IgD-negative memory B cell (primary cell): ENCODE results near the gene NOXO1. TPM values are rescaled to one million over a fixed set of nuclear protein-coding genes. Genes with fewer than 3 reads are reported as not detected.
A peak's percentile ranks its signal among the peaks of the same experiment; 100 is the strongest.

Source experiments
- H3K27ac Mint-ChIP-seq, 3 donors: one replicate each; pipeline ENCODE4 v1.8.0; 2020 to 2022; ENCODE audit warnings: mild to moderate bottlenecking in 3 of 3, mixed read lengths in 3 of 3, moderate library complexity in 1 of 3
- H3K27me3 Mint-ChIP-seq: one replicate; pipeline ENCODE4 v1.8.0; 2021; ENCODE audit warnings: mixed read lengths
- H3K36me3 Mint-ChIP-seq: one replicate; pipeline ENCODE4 v1.8.0; 2020; ENCODE audit warnings: mild to moderate bottlenecking, mixed read lengths
- H3K4me1 Mint-ChIP-seq, 3 donors: one replicate each; pipeline ENCODE4 v1.8.0; 2020 to 2022; ENCODE audit warnings: mixed read lengths in 3 of 3, mild to moderate bottlenecking in 1 of 3
- H3K4me3 Mint-ChIP-seq, 4 donors: one replicate each; pipeline ENCODE4 v1.8.0; 2020 to 2022; ENCODE audit warnings: mild to moderate bottlenecking in 4 of 4, mixed read lengths in 4 of 4, moderate library complexity in 3 of 4
- H3K9me3 Mint-ChIP-seq, 3 donors: one replicate each; pipeline ENCODE4 v1.8.0; 2020 to 2021; ENCODE audit warnings: mixed read lengths in 3 of 3, mild to moderate bottlenecking in 1 of 3
- polyA plus RNA-seq: library from polyadenylated mRNA; unstranded; fragments of 300-500 nt; fragmentation: Illumina TruSeq; gene quantifications from one replicate; pipeline ENCODE4 v1.2.3, GENCODE V29; 2021

NOXO1 gene
- polyA plus RNA-seq, 1 donor from 2014 or later, result not detected

DNA sequence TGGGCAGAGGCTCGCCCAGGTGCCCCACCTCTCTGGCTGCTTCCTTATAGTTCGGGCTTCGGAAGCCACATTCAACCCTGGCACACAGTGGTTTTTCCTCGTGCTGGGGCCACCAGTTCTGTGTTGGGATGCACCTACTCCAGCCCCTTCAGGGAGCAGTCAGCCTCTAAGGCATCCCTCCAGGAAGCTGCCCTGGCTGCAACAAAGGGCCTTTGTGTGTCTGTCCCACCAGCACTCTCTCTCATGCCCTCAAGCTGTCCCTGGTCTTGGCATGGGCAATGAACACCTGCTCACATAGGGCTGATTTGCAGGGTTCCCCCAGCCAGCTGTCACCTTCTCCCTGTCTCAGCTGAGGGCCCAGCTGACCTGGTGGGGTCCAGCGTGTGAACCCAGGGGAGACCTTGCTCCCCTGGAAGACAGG is 754 bp upstream of the NOXO1 start:
- peak overlapping the region in 2 of 3 donors; percentile 52 to 87 for H3K27ac Mint-ChIP-seq
- peak overlapping the region in 1 of 4 donors; percentile 79 for H3K4me3 Mint-ChIP-seq
- peaks cover 2% of the 10 kb centered on the region for H3K36me3 Mint-ChIP-seq
- peaks cover 0 to 5% (median 0%) of the 10 kb centered on the region in 3 donors for H3K4me1 Mint-ChIP-seq
- peaks cover 20% of the 10 kb centered on the region for H3K27me3 Mint-ChIP-seq
- no peaks in the 10 kb centered on the region for H3K9me3 Mint-ChIP-seq

GRCh38 chr16:1980770-1981087 is 540 bp downstream of the NOXO1 start:
- H3K27ac Mint-ChIP-seq, result peak overlapping the region in 2 of 3 donors; percentile 46 to 78
- H3K27me3 Mint-ChIP-seq, result peaks cover 20% of the 10 kb centered on the region
- peak overlapping the region in 2 of 4 donors; percentile 5 to 79 for H3K4me3 Mint-ChIP-seq
- peaks cover 0 to 5% (median 0%) of the 10 kb centered on the region in 3 donors for H3K4me1 Mint-ChIP-seq
- H3K36me3 Mint-ChIP-seq, result peaks cover 2% of the 10 kb centered on the region
- no peaks in the 10 kb centered on the region for H3K9me3 Mint-ChIP-seq

DNA sequence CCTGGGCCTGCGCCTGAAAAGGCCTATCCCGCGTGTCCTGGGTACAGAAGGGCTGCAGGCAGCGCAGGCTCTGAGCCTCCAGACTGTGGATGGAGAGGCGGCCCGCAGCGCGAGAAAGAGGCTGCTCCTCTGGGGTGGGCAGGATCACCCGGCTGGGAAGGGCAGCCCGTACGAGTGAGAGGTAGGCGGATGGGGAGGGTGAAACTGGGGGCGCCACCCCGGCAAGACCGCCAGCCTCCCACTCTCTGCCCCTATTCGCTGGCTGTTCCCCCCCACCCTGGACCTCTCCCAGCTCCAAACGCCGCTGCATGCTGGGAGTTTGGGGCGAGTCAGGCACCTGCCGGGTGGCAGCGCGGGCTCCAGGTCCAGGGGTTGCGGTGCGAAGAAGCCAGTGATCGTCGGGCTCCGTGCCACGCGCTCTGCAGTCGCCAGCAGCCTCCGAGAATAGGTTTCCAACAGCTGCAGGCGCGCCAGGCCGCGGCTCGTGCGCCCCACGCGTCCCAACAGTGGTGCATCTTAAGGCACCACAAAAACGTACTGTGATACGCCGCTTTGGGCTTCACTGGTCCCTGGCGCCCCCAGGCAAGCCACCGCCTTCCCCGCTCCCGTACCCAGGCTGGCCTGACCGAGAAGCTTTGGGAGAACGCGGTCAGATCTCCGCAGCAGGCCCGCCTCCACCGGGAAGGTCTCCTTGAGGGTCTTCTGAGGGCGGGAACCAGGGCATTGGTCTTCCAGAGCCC is 1.1 kb downstream of the NOXO1 start:
- peaks cover 20% of the 10 kb centered on the region for H3K27me3 Mint-ChIP-seq
- H3K4me1 Mint-ChIP-seq, result peaks cover 0 to 5% (median 0%) of the 10 kb centered on the region in 3 donors
- no peaks in the 10 kb centered on the region for H3K9me3 Mint-ChIP-seq
- peaks cover 2% of the 10 kb centered on the region for H3K36me3 Mint-ChIP-seq
- H3K4me3 Mint-ChIP-seq, result peak overlapping the region in 2 of 4 donors; percentile 5 to 79
- H3K27ac Mint-ChIP-seq, result peak overlapping the region in 2 of 3 donors; percentile 59 to 78

GRCh38 chr16:1979271-1980029 is 1.8 kb downstream of the NOXO1 start:
- H3K4me1 Mint-ChIP-seq, result peaks cover 0 to 2% (median 0%) of the 10 kb centered on the region in 3 donors
- peak overlapping the region in 1 of 3 donors; percentile 78 for H3K27ac Mint-ChIP-seq
- H3K4me3 Mint-ChIP-seq, result peak overlapping the region in 1 of 4 donors; percentile 41
- H3K36me3 Mint-ChIP-seq, result peaks cover 2% of the 10 kb centered on the region
- H3K9me3 Mint-ChIP-seq, result no peaks in the 10 kb centered on the region
- peaks cover 20% of the 10 kb centered on the region for H3K27me3 Mint-ChIP-seq

- Mint-ChIP-seq H3K9me3 (no peaks in the 10 kb centered on the region), H3K27ac (no peak overlapping the region), H3K27me3 (peaks cover 20% of the 10 kb centered on the region), H3K4me1 (peaks cover 0 to 2% (median 0%) of the 10 kb centered on the region in 3 donors), H3K36me3 (peaks cover 2% of the 10 kb centered on the region), H3K4me3 (peak overlapping the region in 1 of 4 donors; percentile 71)
Observed at GRCh38 chr16:1978476-1979120, 2.7 kb downstream of the NOXO1 start.

GRCh38 chr16:1977875-1978268 is 3.4 kb downstream of the NOXO1 start:
- peaks cover 2% of the 10 kb centered on the region for H3K36me3 Mint-ChIP-seq
- H3K4me3 Mint-ChIP-seq, result no peak overlapping the region
- H3K27ac Mint-ChIP-seq, result no peak overlapping the region
- peaks cover 0 to 1% (median under 1%) of the 10 kb centered on the region in 3 donors for H3K4me1 Mint-ChIP-seq
- no peaks in the 10 kb centered on the region for H3K9me3 Mint-ChIP-seq
- H3K27me3 Mint-ChIP-seq, result peaks cover 18% of the 10 kb centered on the region

GRCh38 chr16:1976951-1977874 is 4.1 kb downstream of the NOXO1 start:
- no peak overlapping the region for H3K4me3 Mint-ChIP-seq
- H3K4me1 Mint-ChIP-seq, result peaks cover 0 to 3% (median 3%) of the 10 kb centered on the region in 3 donors
- H3K27ac Mint-ChIP-seq, result no peak overlapping the region
- H3K27me3 Mint-ChIP-seq, result peaks cover 15% of the 10 kb centered on the region
- peaks cover 2% of the 10 kb centered on the region for H3K36me3 Mint-ChIP-seq
- no peaks in the 10 kb centered on the region for H3K9me3 Mint-ChIP-seq

- H3K4me1 Mint-ChIP-seq, result peaks cover 9 to 10% (median 9%) of the 10 kb centered on the region in 3 donors
- no peaks in the 10 kb centered on the region for H3K9me3 Mint-ChIP-seq
- H3K36me3 Mint-ChIP-seq, result peaks cover 5% of the 10 kb centered on the region
- H3K27me3 Mint-ChIP-seq, result peaks cover 11% of the 10 kb centered on the region
- peak overlapping the region in 2 of 3 donors; percentile 43 to 73 for H3K27ac Mint-ChIP-seq
- H3K4me3 Mint-ChIP-seq, result peak overlapping the region in 1 of 4 donors; percentile 35
Observed at GRCh38 chr16:1976216-1976520, 5.1 kb downstream of the NOXO1 start.

DNA sequence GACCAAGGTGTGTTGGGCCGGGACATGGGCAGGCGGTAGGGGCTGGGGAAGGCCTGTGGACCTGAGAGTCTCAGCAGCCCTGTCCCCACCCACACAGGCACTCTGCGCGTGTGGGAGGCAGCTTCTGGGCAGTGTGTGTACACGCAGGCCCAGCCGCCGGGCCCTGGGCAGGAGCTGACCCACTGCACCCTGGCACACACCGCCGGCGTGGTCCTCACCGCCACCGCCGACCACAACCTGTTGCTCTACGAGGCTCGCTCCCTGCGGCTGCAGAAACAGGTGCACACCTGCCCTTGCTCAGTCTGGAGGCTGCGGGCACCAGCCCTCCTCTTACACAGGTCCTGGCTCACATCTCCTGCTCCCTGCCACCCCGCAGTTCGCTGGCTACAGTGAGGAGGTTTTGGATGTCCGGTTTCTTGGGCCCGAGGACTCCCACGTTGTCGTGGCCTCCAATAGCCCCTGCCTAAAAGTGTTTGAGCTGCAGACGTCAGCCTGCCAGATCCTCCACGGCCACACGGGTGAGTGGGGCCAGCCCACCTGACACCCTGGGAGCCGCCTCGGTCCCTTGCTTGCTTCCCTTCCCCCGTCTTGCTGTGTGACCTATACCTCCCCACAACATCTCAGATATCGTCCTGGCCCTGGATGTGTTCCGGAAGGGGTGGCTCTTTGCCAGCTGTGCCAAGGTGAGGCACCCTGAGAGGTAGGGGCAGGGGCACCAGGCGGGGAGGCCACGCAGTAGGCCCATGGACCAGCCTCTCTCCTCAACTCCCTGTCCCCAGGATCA is 5.6 kb downstream of the NOXO1 start:
- peaks cover 6% of the 10 kb centered on the region for H3K27me3 Mint-ChIP-seq
- H3K27ac Mint-ChIP-seq, result peak overlapping the region; percentile 43 to 73 (median 46)
- H3K4me3 Mint-ChIP-seq, result peak overlapping the region in 1 of 4 donors; percentile 35
- H3K9me3 Mint-ChIP-seq, result no peaks in the 10 kb centered on the region
- peaks cover 5% of the 10 kb centered on the region for H3K36me3 Mint-ChIP-seq
- peaks cover 9 to 12% (median 12%) of the 10 kb centered on the region in 3 donors for H3K4me1 Mint-ChIP-seq

DNA sequence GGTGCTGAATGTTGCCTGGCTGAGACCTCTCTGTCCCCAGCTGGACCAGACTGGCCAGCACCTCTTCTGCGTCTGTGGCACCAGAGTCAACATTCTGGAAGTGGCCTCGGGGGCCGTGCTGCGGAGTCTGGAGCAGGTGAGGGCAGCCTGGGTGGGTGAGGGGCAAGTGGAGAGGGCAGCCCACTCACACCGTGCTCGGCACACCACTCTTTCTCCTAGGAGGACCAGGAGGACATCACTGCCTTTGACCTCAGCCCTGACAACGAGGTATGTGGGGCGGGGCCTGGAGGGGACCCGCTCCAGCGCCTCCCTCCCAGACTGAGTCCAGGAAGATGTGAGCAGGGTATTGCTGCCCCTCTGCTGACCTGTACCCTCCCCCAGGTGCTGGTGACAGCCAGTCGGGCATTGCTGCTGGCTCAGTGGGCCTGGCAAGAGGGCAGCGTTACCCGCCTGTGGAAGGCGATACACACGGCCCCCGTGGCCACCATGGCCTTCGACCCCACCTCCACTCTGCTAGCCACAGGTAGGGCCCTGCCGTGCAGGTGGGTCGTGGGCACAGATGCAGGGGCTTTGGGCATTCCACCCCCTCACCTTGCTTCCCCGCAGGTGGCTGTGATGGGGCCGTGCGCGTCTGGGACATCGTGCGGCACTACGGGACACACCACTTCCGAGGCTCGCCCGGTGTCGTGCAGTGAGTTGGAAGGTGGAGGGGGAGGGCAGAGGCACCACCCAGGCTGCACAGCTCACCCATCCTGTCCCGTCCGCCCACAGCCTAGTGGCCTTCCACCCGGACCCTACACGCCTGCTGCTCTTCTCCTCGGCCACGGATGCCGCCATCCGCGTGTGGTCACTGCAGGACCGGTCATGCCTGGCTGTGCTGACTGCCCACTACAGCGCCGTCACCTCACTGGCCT is 6.9 kb downstream of the NOXO1 start:
- Mint-ChIP-seq H3K27ac (peak overlapping the region in 1 of 3 donors; percentile 99), H3K27me3 (no peaks in the 10 kb centered on the region), H3K4me1 (peaks cover 9 to 12% (median 12%) of the 10 kb centered on the region in 3 donors), H3K9me3 (no peaks in the 10 kb centered on the region), H3K36me3 (peaks cover 5% of the 10 kb centered on the region), H3K4me3 (peak overlapping the region in 1 of 4 donors; percentile 74)

GRCh38 chr16:1973461-1974156 is 7.7 kb downstream of the NOXO1 start:
- H3K27me3 Mint-ChIP-seq, result no peaks in the 10 kb centered on the region
- peak overlapping the region in 1 of 4 donors; percentile 55 for H3K4me3 Mint-ChIP-seq
- H3K4me1 Mint-ChIP-seq, result peaks cover 9 to 12% (median 12%) of the 10 kb centered on the region in 3 donors
- H3K9me3 Mint-ChIP-seq, result no peaks in the 10 kb centered on the region
- peaks cover 4% of the 10 kb centered on the region for H3K36me3 Mint-ChIP-seq
- H3K27ac Mint-ChIP-seq, result peak overlapping the region in 2 of 3 donors; percentile 95 to 99

DNA sequence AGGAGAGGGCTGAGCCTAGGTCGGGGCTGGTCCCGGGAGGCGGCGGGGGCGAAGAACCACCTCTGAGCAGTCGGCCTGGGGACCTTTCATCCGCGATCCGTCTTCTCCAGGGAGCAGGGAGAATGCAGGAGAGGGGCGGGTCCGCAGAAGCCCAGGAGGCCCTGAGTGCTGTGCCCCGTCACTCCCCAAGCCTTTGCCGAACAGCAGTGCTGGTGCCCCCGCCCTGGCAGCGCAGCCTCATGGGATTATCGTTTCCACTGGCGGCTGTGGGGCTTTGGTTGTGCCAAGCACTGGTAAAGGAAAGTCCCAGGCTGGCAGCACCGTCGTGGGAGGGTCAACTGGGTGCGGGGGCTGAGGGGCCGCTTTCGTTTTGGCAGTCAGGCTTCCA is 8.8 kb downstream of the NOXO1 start:
- H3K36me3 Mint-ChIP-seq, result peaks cover 3% of the 10 kb centered on the region
- H3K9me3 Mint-ChIP-seq, result no peaks in the 10 kb centered on the region
- H3K27ac Mint-ChIP-seq, result peak overlapping the region in 2 of 3 donors; percentile 98 to 99
- peak overlapping the region; percentile 93 to 99 (median 97) for H3K4me3 Mint-ChIP-seq
- H3K4me1 Mint-ChIP-seq, result peaks cover 9 to 12% (median 12%) of the 10 kb centered on the region in 3 donors
- H3K27me3 Mint-ChIP-seq, result no peaks in the 10 kb centered on the region
